H1 (cell line): ENCODE data around the gene KLHL33. TPM values are rescaled to one million over a fixed set of nuclear protein-coding genes. Genes with fewer than 3 reads are reported as not detected.

ENCODE experiments used
- ASH2L ChIP-seq: fragments of 200-600, 300-600 bp; sonication (generic); IDR thresholded peaks from one replicate; pipeline ENCODE4 v1.7.1; 2017; ENCODE audit warnings: low read length
- BACH1 ChIP-seq: IDR thresholded peaks from 2 replicates; pipeline ENCODE4 v1.6.1; 2012; ENCODE audit warnings: low read length, improper control_type of control experiment
- CBX5 ChIP-seq: fragments of 300-800, 300-1000 bp; sonication (generic); IDR thresholded peaks from 2 replicates; pipeline ENCODE4 v1.7.1; 2016; ENCODE audit warnings: antibody characterized with exemption, low read length, low read depth
- EP300 ChIP-seq, 2 experiments: IDR thresholded peaks; 1 replicate in 1 of 2; 2 replicates in 1 of 2; pipeline ENCODE4 v1.6.1; 2011 to 2012; ENCODE audit warnings: low read depth in 2 of 2, low read length in 2 of 2, mild to moderate bottlenecking in 2 of 2, borderline replicate concordance in 1 of 2, inconsistent platforms in 1 of 2, moderate library complexity in 1 of 2
- KDM5A ChIP-seq: fragments of 200-600 bp; IDR thresholded peaks from 2 replicates; pipeline ENCODE4 v1.7.1; 2012; ENCODE audit warnings: mild to moderate bottlenecking, low read length, inconsistent platforms, mixed read lengths
- POLR2A ChIP-seq, 2 experiments: IDR thresholded peaks; 1 replicate in 1 of 2; 2 replicates in 1 of 2; pipeline ENCODE4 v1.6.1; 2011; ENCODE audit warnings: low read depth in 2 of 2, low read length in 2 of 2, mild to moderate bottlenecking in 2 of 2; ENCODE audit errors: control extremely low read depth in 1 of 2
- POLR2AphosphoS5 ChIP-seq: IDR thresholded peaks from 2 replicates; pipeline ENCODE4 v1.6.1; 2011; ENCODE audit warnings: low read depth, low read length
- SIRT6 ChIP-seq: IDR thresholded peaks from one replicate; pipeline ENCODE4 v1.7.1; 2012; ENCODE audit warnings: low read length, inconsistent platforms
- TAF7 ChIP-seq: optimal IDR thresholded peaks from 2 replicates; pipeline ENCODE3; 2011; ENCODE audit warnings: low read depth, mild to moderate bottlenecking, inconsistent platforms, low read length, moderate library complexity, borderline replicate concordance
- TCF12 ChIP-seq: IDR thresholded peaks from 2 replicates; pipeline ENCODE4 v1.6.1; 2011; ENCODE audit warnings: low read depth, mild to moderate bottlenecking, low read length
- USF2 ChIP-seq: IDR thresholded peaks from 2 replicates; pipeline ENCODE4 v1.6.1; 2011; ENCODE audit warnings: low read length, improper control_type of control experiment
- polyA plus RNA-seq, 7 experiments: library from polyadenylated mRNA; depleted of rRNA in 3 of 7; stranded (reverse) in 5 of 7; unstranded in 2 of 7; fragments of >200 nt in 5 of 7; fragments of 200-250 nt in 2 of 7; gene quantifications; 1 replicate in 5 of 7; 2 replicates in 1 of 7; 4 replicates in 1 of 7; pipeline versions ENCODE4 v1.2.1 to v1.2.3, GENCODE V29; 2011 to 2013; ENCODE audit warnings: missing spikeins in 2 of 7, mixed read lengths in 2 of 7
- total RNA-seq: library from RNA; stranded (reverse); fragmentation: NEBNext Ultra II Directional; extraction: Animal tissue kit (Norgen Biotek cat#: 25700); gene quantifications from 2 replicates; pipeline ENCODE4 v1.2.1, GENCODE V29; 2021

Gene KLHL33
- total and polyA plus RNA-seq, 2 of the 8 experiments (the other 6 are each of a cell fraction or from before 2014, with no cell fraction given): 0.11 to 0.17 TPM

GRCh38 chr14:20417250-20418186, 18.4 kb downstream of the KLHL33 start (continued):
- TF ChIP-seq USF2 (no peak), TAF7 (no peak), TCF12 (no peak), ASH2L (no peak), BACH1 (no peak), POLR2AphosphoS5 (no peak), CBX5 (no peak), POLR2A (IDR thresholded peaks at IDR 0.05; ENCODE audit: control extremely low read depth in 1 of 2, low read depth in 2 of 2, low read length in 2 of 2) (no peak), EP300 (IDR thresholded peaks at IDR 0.05; ENCODE audit: borderline replicate concordance in 1 of 2, low read depth in 2 of 2, low read length in 2 of 2) (no peak), KDM5A (no peak), SIRT6 (no peak)
